Activated T-helper 9 cell treated with anti-CD3 and anti-CD28 coated beads, Interleukin-2, amount 50 U/mL, for 16 hours (primary cell): ENCODE results near the gene ACP6.
"Not testable (repeated sequence)": the region's sequence is repeated elsewhere in the genome, so short reads cannot be mapped to it uniquely, and the experiment has no call there.

Source experiments
- DNase-seq: peaks from one replicate; pipeline ENCODE4 v3.0.0-alpha.2; 2020; ENCODE audit warnings: low read depth

The ACP6 gene

GRCh38 chr1:147620543-147620942, 49.8 kb downstream of the ACP6 start:
- DNase-seq = no peak

DNA sequence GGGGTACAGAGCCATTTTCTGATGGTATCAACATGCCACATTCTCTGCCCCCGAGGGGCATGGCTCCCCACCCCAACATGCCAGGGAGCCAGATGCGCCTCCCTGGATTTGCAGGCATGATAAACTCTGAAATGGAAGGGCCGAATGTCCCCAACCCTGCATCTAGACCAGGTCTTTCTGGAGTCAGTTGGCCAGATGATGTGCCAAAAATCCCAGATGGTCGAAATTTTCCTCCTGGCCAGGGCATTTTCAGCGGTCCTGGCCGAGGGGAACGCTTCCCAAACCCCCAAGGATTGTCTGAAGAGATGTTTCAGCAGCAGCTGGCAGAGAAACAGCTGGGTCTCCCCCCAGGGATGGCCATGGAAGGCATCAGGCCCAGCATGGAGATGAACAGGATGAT, 50.6 kb downstream of the ACP6 start:
- DNase-seq = no peak

- no peak for DNase-seq
Observed at GRCh38 chr1:147618771-147619170, 51.6 kb downstream of the ACP6 start.

DNA sequence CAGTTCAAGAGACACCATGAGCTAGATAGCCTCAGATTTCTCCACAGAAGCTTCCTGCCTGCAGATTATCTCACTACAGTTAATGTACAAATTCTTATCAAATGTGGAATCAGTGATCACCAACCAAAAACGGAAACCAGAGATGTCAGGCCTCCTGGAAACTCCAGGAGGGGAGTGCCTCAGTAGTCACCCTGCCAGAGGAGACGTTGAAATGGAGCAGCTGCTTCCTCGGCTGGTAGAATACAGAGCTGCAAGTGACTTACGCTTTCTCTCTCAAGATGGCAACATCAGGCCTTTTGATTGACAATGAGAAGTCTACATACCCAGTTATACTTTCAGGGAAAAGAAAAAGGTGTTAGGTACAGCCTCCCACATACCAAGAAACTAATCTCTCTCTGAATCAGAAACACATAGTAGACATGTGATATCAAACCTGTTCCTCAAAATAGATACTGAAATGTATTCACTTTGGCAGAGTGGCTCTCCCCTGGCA, 52.2 kb downstream of the ACP6 start:
- no peak for DNase-seq

DNA sequence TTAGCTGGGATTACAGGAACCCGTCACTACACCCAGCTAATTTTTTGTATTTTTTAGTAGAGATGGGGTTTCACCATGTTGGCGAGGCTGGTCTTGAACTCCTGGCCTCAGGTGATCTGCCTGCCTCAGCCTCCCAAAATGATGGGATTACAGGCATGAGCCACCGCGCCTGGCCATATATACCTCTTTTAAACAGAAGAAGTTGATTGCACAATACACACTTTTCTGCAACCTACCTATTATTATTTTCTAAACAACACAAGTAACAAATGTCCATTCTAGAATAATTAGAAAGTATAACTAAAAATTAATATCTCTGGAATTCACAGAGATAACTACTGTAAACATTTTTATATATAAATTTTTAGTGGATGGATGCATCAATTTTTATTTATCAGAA, 55.4 kb downstream of the ACP6 start:
- not testable (repeated sequence) for DNase-seq

- no peak for DNase-seq
Observed at GRCh38 chr1:147613506-147613905, 56.8 kb downstream of the ACP6 start.

- no peak for DNase-seq
Observed at GRCh38 chr1:147612366-147612765, 58.0 kb downstream of the ACP6 start.

DNA sequence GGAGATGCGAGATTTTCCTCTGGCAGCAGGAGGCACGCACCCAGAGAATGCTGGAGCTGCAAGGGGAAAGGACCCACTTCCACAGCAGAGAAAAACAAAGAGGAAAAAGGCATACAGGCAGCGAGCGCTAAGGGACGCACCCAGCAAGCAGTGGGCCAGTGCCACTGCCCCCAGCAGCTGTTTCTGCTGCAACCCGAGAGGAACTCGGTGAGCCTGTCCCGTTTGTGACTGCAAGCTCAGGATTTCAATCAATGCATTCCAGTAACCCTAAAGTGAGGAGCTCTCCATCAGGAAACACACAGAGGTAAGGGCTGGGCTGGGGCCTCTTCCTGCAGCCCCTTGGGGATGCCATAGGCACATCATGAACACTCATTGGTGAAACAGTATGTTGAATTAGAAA, 58.7 kb downstream of the ACP6 start:
- DNase-seq = no peak

- no peak for DNase-seq
Observed at GRCh38 chr1:147611021-147611426, 59.3 kb downstream of the ACP6 start.

GRCh38 chr1:147609358-147609757, 61.0 kb downstream of the ACP6 start:
- no peak for DNase-seq

DNA sequence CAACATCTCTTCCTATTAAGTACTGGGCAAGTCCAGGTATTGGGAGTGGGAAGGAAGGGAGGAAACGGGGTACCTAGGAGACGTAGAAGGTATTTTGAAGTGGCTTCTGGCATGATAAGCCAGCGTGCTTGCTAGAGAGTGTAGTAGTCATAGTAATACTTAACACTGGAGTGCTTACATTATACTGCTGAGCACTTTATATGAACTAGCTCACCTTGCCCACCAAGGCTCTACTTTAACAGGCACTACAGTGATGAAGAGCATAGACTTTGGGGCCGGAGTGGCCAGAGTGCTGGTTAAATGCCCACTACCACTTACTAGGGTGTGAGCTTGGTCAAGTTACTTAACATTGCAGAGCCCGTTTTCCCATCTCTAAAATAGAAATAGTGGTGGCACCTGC, 61.7 kb downstream of the ACP6 start:
- no peak for DNase-seq

DNA sequence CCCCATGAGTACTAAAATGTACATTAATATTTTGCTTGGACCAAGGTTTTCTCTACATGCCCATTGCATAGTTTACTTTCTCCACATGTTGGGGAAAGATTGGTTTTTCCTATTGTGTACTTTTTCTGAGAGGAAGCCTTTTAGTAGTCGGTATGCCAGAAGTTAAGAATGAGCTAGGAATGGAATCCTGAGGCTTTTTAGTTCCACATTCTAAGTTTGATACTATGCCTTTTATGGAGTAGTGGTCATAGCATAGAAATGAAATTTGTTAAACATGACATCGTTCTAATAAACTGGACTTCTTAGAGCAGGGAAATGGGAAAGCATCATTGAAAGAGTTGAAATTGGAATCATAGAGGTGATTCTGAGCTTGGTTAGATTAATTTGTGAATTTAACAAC, 64.7 kb downstream of the ACP6 start:
- DNase-seq = no peak

GRCh38 chr1:147603986-147604385, 66.3 kb downstream of the ACP6 start:
- no peak for DNase-seq

DNA sequence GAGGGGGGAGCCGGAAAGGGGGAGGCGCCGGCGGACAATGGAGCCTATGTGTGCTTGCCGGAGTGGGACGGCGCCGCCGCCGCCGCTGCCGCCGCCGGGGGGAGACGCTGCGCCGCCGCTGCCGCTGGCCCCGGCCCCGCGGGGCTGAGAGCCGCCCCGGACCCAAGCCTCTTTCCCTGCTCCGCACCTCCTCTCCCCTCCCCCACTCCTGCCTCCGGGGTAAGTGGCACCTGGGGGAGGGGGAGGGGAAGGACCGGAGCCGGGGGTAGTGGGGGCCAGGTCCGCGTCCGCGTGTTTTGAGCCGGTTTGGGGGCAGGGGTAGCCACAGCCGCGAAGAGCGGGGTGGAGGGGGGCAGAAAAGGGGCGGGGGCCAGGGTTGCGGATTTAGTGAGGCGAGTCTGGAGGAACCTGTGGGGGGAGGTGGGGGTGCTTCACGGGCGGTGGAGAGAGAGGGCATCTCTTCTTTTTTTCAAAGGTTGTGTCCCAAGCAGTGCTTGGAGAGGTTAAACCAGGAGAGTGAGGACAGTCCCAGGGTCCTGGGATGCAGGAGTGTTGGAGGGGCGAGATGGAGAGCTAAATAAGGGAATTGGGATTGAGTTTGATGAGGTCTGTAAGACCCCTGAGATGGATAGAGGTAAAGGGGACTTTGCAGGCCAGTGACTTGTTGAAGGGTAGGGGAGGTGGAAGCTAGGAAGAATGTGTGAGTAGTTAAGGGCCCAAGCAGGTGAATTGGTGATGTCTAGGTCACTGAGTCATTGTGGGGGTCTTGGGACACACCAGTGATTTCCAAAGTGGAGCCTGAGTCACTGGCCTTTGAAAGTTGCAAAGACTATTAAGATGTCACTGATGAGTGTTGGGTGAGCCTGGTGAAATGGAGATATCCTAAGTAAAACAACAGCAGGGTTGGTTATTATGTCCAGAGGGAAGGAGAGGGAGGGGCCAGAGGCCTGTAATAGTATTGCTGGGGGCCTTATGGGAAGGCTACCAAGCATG, 69.9 kb downstream of the ACP6 start:
- DNase-seq = no peak

- DNase-seq = peak; percentile 97
Observed at GRCh38 chr1:147599362-147600118, 70.8 kb downstream of the ACP6 start.

DNA sequence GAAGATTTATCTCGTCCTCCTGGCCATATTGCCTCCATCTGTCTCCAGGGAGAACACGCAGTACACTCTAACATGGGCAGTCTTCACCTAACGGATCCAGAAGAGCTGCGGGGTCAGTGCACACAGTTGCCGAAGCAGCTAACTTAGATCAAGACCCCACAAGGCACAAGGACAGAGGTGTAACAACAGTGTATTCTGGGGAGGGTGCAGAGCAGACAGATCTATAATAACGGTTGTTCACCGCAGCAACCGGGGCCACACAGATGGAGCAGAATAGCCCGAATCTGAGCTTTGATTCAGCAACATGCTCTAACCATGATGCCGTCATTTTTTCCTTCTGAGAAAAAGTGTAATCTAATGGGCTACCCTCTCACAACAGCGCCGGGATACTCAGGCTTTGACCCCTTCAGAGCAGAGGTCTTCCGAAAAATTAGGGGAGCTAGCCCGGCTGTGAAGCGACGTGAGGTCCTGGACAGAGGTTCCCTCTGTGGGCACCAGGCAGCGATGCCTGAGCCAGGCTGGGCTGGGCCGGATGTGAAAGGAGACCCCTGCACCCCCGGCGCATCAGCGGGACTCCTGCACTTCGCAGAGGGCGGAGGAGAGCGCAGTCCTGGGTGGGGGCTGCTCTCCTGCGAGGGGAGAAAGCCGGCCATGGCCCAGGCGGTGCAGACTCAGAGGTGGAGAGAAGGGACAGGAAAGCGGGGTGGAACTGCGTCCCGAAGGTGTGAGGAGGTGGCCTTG, 71.5 kb downstream of the ACP6 start:
- DNase-seq = peak; percentile 10

GRCh38 chr1:147597010-147597409, 73.3 kb downstream of the ACP6 start:
- DNase-seq = no peak
